Effector CD8-positive, alpha-beta T cell (primary cell): ENCODE data around the gene SNX32.
"Not testable (repeated sequence)": the region's sequence is repeated elsewhere in the genome, so short reads cannot be mapped to it uniquely, and the experiment has no call there.

Experiments used
- DNase-seq: peaks from one replicate; lab custom pipeline; 2025; lab: John Stamatoyannopoulos, UW

SNX32 gene

DNA sequence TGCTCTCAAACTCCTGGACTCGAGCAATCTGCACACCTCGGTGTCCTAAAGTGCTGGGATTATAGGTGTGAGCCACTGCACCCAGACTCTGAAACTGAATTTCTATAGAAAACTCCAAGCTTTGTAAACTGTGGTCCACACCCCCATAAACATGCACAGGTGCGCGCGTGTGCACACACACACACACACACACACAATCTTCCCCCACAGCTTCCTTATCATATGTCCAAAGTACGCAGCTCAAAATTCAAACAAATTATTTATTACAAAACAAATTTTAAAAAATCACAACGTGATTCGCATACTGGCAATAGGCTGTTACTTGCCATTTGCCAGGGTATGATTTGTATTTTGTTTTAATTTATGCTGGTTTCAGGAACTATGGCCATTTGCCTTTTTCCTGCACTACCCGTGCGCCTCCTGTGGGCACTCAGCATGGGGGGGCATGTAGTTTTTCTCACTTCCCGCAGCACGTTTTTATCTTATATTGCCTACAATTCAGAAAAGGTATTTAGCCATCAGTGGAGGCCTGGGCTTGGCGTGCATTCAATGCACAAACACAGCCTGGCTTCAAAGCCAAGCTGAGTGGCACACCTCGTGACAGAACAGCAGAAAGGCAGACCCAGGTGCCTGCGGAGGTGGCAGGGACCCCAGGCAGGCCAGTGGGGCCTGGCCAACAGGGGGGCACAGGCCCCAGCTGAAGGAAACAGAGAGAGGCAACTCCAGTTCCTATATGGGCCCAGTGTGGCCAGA lies 10.8 kb upstream of the SNX32 start:
- no peak for DNase-seq

DNA sequence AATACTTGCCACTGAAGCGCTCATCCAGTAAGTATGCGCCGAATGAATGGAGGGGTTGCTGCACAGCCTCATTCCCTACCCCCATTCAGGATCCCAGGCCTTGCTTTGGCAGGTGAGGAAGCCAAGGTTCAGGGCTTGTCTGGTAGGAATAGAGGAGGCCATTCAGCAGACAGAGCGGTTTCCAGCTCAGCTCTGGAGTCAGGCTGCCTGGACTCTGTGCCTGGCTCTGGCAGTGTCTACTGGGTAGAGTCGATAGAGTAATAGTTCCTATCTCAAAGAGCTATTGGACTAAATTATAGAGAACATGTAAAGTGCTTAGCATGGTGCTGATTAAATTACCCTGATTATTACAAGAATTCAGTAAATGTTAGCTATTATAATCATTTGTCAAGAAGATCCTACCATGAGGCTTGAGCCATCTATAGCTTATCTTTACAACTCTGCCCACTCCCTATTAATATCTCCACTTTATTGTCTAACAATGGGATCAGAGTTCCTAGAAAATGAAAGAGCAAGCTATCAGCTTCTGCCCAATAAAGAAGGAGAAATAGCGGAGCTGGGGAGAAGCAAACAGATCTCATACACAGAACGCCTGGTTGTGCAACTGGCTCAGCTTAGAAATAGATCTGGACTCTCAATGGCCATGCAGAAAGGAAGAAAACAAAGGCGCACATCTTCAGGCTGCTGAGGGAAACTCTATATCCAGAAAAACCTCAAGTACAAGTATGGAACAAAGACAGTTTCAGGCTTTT lies 6.6 kb upstream of the SNX32 start:
- DNase-seq = no peak

DNA sequence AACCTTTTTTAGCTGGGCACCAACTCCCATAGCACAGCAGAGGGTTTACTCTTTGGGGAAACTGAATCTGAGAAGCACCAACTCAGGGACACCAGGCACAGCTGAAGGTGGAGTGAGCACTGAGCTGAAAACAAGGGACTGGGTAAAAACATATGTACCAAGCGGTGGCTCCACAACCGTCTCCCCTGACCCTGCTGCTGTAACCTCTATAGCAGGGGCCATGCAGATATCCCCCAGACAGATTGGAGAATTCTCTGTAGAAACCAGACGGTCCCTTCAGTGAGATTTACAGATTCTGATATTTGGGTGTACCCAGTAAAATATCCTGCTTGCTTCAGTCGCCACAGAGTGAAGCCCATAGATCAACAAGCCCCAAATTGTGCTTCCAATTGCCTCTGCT lies 4.3 kb upstream of the SNX32 start:
- DNase-seq = no peak

GRCh38 chr11:65832231-65832630 lies 1.5 kb upstream of the SNX32 start:
- not testable (repeated sequence) for DNase-seq

GRCh38 chr11:65834202-65834601 lies 439 bp downstream of the SNX32 start:
- no peak for DNase-seq

- no peak for DNase-seq
These were observed 8.4 kb downstream of the SNX32 start for GRCh38 chr11:65842144-65842543.

- DNase-seq = no peak
These were observed 10.0 kb downstream of the SNX32 start for GRCh38 chr11:65843811-65844210.

DNA sequence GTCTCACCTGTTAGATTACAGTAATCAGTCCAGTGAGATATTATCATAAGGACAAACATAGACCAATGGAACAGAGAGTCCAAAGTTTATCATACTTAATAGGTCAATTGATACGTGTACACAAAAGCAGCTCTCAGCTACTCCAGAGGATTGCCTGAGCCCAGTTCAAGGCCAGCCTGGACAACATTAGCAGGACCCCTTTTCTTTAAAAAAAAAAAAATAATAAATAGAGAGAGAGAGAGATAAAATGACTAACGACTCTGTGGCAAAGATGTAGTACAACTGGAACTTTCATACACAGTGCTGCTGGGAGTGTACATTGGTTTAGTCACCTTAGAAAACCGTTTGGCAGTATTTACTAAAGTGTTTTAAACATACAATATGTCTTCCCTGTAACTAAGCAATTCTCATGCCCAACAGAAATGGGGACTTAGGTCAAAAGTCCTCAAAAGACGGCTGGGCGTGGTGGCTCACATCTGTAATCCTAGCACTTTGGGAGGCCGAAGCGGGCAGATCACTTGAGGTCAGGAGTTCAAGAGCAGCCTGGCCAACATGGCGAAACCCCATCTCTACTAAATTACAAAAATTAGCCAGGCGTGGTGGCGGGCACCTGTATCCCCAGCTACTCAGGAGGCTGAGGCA lies 10.6 kb downstream of the SNX32 start:
- no peak for DNase-seq

DNA sequence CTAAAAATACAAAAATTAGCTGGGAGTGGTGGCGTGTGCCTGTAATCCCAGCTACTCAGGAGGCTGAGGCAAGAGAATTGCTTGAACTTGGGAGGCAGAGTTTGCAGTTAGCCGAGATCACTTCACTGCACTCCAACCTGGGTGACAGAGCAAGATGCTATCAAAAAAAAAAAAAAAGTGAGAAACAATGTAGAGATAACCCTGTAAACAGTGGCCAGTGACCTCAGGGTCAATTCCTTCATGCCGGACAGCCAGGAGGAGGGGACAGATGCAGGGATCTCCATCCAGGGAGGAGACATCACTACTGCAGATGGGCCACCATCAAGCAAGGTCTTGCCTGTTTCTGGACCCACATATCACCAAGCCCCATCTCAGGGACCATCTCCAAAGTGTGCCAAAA lies 14.0 kb downstream of the SNX32 start:
- no peak for DNase-seq

DNA sequence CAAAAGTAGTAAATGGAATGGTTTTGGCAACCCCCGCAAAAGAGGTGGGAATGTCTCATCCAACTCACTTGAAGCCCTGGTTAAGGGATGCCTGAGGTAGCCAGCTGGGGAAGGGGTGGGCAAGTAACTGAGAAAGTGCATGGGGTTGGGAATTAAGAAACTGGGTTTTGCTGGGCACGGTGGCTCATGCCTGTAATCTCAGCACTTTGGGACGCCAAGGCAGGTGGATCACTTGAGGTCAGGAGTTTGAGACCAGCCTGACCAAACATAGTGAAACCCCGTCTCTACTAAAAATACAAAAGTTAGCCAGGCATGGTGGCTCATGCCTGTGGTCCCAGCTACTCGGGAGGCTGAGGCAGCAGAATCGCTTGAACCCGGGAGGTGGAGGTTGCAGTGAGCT lies 14.9 kb downstream of the SNX32 start:
- not testable (repeated sequence) for DNase-seq

- DNase-seq = no peak
These were observed 15.6 kb downstream of the SNX32 start for GRCh38 chr11:65849366-65849765.

DNA sequence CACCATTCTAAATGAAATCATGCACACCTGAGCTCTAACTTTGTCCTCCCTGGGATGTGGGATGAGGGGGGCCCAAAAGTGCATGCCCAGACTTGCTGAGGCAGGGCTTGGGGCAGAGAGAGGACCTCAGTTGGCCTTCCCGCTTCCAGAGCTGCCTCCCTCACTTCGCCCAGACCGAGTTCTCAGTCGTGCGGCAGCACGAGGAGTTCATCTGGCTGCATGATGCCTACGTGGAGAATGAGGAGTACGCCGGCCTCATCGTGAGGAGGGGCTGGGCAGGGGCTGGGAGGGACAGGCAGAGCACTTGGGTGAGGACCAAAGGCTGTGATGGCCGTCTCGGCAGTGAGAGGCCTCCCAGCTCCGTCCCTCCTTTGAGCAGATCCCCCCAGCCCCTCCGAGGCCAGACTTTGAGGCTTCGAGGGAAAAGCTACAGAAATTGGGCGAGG lies 16.0 kb downstream of the SNX32 start:
- DNase-seq = no peak

DNA sequence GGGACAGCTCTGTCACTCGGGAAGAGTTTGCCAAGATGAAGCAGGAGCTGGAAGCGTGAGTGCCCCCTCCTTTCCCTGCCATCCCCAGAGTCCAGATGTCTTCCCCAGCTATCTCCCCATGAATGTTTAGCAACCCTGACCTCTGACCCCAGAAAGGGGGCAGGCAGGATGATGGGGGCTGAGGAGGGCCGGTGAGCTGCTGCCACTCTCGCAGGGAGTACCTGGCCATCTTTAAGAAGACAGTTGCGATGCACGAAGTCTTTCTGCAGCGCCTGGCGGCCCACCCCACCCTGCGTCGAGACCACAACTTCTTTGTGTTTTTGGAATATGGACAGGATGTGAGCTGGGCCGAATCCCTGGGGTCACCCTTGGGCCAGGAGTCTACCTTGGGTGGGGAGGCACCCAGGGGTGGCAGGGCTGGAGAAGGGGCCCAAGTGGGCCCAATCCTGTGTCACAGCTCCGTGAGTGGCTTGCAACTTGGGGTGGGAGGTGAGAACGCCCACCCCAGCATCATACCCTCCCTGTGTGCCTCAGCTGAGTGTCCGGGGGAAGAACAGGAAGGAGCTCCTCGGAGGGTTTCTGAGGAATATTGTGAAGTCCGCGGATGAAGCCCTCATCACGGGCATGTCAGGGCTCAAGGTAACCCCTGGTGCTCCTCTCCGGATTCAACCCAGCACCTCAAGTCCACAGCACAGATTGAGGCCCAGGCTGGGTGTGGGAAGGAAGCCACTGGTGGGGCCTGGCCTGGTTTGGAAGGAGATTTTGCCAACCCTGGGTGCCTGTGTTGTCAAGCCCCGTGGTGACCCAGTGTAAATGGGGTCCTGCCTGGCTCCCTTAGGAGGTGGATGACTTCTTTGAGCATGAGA lies 16.7 kb downstream of the SNX32 start:
- DNase-seq = no peak

DNA sequence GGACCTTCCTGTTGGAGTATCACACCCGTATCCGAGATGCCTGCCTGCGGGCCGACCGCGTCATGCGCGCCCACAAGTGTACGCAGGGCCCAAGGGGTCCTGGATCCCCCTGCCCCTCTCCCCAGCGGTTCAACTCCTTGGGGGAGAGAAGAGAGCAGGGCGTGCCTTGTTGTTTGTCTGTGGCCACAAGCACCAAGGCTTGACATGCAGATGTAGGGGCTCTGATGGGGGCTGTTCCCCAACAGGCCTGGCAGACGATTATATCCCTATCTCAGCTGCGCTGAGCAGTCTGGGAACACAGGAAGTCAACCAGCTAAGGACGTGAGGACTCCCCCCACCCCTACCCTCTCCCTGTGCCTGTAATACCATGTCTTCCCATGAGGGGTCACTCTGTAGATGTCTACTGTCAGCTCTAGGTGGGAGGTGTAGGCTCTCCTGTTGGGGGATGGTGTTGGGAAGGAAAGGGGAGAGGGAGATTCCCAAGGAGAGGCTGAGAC lies 17.4 kb downstream of the SNX32 start:
- DNase-seq = no peak

DNA sequence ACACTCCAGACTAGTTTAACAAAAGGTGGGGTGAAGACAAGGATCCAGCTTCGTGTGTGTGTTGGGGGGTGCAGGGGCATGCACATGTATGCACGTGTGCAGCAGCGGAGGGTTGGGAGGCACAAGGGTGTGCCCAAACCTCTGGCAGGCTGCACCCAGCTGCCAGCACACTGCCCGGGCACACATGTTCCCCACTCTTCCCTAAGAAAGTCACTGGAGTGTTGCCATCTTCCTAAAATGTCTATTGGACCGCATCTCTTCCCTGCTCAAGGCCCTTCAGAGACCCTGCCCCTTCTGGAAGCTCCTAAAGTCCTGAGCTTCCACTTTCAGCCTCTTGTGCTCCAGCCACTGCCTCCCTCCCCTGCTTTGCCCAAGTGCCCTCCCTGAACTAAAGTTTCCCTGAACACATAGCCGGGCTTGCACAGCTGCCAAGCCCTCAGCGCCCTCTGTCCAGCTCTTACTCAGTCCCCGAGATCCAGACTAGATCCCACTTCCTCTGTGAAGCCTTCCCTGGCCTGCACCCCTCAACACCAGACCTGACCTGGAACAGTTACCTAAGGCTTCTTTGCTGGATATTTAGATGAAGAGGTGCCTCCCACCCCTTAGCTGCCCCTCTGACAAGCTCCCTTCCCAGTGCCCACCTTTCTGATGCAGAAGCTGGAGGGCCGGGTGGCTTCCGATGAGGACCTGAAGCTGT lies 18.2 kb downstream of the SNX32 start:
- no peak for DNase-seq

- DNase-seq = no peak
These were observed 18.9 kb downstream of the SNX32 start for GRCh38 chr11:65852508-65853245.

DNA sequence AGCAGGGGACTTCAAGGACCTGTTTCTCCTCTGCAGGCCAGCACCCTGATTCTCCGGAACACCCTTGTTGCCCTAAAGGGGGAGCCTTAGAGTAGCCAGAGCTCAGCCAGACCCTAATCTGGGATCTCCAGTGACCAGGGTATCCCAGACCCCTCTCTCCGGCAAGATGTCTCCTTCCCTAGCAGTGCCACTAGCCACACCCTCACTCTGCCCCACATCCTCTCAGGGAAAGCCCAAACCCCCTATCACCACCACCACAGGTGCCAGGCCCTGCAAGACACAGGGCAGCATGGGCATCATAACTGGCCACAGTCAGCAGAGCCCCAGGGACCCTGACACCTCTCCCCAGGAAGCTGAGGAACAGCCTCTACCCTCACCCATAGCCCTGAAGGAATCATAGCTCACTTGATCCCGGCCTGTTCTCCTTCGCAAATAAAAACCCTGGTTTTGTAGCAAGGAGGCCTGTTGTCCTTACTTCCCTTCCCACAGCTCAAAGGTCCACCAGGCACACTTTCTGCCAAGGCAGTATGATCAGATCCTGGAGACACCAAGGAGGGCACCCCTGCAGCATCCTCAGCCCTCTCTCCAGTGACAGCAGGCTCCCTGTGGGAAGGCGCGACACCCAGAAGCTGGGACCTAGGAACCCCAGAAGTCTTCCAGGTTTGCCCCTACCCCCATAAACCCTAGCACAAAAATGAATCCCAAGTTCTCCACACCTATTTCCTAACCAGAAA lies 19.6 kb downstream of the SNX32 start:
- no peak for DNase-seq

GRCh38 chr11:65854161-65854592 lies 20.4 kb downstream of the SNX32 start:
- no peak for DNase-seq
